ENCODE measurements around the gene AKT1.
"Not testable (repeated sequence)": the region's sequence is repeated elsewhere in the genome, so short reads cannot be mapped to it uniquely, and the experiment has no call there.

AKT1 gene

DNA sequence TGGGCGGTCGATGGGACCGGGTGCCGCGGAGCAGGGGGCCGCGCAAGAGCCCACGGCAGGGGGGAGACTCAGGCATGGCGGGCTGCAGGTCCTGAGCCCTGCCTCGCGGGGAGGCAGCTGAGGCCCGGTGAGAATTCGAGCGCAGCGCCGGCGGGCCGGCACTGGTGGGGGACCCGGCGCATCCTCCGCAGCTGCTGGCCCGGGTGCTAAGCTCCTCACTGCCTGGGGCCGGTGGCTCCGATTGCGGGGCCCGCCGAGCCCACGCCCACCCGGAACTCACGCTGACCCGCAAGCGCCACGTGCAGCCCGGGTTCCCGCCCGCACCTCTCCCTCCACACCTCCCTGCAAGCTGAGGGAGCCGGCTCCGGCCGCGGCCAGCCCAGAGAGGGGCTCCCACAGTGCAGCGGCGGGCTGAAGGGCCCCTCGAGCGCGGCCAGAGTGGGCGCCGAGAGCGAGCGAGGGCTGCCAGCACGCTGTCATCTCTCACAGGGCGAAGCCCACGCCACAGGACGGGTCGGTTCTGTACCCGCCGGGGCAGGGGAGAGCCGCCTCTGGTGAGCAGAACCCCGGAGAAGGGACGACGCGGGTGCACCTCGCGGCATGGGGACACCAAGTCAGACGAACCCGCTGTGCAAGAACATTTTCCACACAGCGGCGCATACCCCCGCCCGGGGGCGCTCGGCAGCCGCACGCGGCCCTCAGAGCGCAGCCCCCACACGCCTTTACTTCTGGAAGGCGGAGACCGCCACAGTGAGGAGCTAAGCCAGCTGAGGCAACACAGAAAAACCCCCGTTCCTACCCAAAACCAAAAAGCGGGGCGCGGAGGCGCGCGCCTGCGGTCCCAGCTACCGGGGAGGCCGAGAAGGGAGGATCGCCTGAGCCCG, 43.8 kb downstream of the AKT1 start:
- no peak for DNase-seq

DNA sequence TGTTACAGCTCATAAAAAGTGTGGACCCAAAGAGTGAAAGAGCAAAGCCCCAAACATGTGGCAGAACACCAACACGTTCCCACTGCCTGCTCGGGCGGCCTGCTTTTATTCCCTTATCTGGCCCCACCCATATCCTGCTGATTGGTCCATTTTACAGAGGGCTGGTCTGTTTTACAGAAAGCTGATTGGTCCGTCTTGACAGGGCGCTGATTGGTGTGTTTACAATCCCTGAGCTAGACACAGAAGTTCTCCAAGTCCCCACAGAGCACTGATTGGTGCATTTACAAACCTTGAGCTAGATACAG, 44.8 kb downstream of the AKT1 start:
- not testable (repeated sequence) for DNase-seq

DNA sequence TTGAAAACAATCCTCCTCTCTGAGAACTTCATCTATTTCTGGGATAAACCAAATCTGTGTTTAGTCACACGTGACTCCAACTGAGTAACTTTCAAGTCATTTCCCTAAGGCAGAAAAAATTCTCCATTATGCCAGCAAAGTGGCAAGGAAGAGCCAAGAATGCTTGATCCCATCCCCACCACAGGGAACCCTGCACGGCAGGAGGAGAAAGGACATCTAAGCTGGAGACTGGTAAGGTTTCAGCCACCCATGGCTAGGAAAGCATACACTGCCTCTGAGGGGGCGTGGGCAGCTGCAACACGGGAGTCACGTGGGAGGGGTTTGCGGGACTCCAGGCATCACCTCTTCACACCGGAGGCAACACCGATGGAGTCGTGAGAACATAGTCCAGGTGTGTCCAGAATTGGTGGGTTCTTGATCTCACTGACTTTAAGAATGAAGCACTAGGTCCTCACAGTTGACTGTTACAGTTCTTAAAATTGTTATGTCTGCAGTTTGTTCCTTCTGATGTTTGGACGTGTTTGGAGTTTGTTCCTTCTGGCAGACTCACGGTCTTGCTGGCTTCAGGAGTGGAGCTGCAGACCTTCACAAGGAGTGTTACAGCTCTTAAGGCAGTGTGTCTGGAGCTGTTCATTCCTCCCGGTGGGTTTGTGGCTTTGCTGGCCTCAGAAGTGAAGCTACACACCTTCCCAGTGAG, 45.3 kb downstream of the AKT1 start:
- no peak for DNase-seq

DNA sequence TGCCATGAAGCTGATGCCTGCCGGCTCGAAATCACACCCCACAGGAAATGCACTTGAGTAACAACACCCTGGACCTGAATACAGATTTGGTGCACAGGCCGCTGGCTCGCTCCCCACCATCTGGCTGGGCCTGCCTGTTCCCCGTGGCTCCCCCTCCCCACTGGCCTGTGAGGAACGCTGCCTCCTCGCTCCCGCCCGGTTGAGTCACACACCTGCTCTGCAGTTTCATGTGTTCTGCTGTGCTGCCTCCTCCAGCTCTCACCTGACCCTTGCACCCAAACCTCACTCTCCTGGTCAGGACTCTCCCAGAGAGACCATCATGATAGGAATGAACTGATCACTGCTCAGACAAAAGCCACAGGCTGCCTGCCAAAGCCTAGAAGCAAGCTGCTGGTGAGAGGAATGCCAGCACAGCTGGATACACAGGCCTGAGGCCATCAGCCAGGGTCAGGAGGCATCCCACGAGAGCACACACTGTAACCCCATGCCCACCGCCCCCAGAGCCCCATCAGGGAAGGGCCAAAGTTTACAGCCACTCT, 46.4 kb downstream of the AKT1 start:
- DNase-seq: peak; percentile 23

DNA sequence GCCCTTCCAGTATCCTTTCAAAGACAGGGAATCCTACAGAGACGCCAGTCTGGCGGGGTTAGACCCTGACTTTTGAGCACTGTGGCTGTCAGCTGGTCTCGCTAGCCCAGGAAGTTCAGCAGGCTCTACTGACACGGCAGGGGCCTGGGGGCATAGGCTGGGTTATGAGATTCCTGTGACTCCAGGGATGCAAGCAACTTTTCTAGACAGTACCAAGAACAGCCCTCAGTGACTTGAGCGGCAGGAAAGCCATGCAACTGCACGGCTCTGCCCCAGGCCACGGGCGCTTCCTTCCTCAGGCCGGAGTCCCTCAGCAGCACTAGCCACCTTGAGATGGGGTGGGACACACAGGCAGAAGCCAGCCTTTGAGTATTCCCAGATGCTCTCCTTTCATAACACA, 47.7 kb downstream of the AKT1 start:
- DNase-seq: no peak

DNA sequence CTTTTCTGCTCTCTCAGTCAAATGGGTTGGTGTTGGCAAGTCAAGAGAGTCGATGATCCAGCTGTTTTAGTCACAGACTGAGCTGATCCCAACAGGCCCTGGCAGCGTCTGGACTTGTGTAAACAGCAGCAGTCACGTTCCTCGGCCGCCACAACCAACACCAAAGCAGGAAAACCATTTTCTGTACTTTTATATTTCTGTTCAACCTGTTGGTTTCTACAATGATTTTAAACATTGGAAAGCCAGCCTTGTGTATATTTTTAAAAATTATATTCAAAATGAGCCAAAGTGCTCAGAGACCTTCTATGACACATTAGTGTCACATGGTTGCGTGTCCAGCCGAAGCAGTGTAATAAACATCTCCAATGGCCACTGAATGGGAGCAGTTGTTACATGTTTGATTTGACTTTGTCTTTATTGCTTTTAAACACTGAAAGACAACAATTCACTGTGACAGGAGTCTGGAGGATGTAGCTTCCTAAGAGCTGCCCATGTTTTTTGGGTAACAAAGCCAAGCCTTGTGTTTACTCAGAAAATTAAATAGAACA, 48.5 kb downstream of the AKT1 start:
- peak; percentile 89 for DNase-seq

DNA sequence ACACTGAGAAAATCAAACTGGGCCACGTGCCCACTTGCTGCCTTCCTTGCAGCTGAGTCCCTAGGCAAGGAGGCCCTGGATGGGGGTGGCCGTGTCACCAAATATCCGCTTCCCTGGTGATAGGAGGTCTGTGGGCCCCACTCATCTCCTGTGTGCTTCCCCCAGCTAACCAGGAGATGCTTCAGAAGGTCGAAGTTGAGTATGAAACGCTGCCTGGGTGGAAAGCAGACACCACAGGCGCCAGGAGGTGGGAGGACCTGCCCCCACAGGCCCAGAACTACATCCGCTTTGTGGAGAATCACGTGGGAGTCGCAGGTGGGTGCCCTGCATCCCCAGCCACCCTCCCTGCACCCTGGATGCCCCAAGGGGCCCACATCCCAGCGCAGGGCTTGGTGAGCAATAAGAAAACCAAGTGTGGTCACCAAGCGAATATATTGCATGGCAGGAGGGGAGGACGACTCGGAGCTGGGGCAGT, 49.4 kb downstream of the AKT1 start:
- DNase-seq: no peak

DNA sequence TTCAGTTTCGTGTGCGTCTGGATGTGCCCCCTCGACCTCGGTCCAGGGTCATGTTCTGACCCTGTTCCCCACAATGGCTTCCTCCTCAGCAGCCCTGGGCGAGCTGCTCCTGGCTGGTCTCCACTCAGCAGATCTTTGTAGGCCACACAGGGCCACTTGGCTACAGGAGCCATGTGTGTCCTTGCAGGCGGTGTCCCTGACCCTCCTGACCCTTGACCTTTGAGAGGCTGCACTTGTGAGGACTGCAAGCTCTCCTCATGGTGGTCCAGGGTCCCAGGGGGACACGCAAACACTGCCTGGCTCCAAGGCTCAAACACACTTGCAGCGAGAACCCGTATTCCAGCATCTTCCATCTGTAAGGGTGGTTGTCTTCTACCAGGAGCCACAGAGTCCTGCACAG, 50.1 kb downstream of the AKT1 start:
- DNase-seq: no peak

DNA sequence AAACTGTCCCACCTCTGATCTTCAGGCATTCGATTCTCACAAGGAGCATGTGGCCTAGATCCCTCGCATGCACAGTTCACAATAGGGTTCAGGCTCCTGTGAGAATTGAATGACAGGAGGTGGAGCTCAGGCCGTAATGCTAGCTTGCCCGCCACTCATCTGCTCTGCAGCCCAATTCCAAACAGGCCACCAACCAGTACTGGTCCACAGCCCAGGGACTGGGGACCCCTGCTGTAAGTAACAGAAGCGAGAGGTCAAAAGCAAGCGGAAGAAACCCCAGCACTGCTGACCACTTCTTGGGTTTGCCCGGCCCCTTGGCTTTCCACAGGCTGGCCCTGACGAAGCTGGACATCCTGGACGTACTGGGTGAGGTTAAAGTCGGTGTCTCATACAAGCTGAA, 51.1 kb downstream of the AKT1 start:
- no peak for DNase-seq

DNA sequence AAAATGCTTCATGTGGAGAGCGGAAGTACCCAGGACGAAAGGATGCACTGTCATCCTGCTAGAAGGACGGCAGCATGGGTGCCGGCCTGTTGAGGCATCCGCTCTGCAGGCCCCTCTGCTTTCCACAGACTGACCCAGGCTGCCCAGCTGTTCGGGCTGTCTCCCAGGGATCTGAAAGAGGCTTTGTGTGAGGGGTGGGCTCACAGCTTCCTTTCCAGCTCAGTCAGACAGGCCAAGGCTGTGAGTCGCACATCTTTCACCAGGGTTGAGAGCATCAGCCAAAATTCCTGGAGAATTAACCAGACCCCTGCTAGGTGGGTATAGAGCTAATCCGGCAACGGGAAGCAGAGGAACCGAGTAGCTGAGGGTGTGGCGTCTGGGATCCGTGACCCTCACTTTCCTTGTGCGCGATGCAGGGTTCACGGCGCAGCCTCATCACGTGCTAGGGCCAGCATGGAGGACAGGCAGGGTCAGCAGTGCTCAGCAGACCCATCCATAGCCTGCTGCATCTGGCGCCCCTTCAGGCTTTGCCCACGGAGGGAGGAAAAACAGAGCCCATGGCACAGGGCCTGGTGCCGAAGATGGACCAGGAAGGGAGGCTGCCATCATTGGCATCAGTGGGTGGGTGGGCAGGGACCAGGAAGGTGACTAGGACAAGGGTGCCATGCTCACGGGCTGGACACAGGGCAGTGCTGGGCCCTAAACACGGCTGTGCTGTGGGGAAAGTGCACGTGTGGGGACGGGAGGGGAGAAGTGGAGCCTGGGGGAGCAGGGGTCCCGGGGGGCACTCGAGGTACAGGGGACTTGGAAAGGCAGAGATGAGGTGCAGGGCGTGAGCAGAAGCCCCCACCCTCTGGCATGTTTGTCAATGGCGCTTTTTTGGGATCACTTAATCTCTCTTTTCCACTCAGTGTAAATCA, 51.8 kb downstream of the AKT1 start:
- DNase-seq: no peak

DNA sequence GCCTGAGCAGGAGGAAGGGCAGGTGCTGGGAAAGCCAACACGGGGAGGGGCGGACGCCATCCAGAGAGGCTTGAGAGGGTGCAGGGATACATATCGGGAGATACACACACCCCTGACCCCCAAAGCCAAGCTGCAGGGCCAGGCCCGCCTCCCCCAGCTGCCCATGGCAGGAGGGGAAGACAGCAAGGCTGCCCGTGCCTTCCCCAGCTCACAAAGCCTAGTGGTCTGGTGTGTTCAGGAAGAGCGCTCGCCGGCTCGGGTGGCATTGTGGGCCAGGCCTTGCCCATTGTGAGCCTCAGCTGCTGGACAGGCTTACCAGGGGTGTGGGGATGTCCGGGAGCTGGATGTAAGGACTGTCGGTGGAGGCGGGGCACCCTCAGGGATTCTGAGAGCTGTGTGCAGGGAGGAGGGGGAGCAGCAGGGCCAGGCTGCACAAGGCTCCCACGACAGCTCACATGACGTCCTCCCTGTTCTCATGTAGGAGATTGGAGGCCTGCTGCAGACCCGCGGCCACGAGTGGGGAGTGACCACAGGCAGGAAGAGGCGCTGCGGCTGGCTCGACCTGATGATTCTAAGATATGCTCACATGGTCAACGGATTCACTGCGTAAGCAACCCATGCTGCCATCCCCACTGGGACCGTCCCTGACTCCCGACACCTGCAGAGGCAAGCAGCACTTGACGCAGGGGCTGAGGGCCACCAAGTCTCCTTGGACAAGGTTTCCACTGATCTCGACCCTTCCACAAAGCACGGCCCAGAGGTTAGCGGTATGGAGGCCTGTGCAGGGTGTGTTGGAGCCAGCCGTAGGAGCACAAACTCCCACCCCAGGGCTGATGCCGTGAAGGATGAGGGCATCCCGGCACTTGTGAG, 52.7 kb downstream of the AKT1 start:
- no peak for DNase-seq

DNA sequence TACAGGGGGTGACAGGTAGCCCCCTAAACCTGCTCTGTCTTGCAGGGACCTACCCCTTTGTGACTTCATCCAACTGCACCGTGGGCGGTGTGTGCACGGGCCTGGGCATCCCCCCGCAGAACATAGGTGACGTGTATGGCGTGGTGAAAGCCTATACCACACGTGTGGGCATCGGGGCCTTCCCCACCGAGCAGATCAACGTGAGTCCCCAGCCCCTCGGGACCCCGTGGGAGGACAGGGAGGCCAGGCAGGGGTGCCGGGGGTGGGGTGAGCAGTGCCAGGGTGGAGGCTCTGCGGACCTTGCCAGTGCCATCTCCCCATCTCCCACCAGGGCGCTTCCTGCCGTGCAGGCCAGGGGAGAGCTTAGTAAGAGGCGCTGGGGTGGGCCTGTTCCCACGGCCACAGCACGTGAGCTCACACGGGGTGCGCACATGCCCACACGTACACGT, 53.7 kb downstream of the AKT1 start:
- no peak for DNase-seq

DNA sequence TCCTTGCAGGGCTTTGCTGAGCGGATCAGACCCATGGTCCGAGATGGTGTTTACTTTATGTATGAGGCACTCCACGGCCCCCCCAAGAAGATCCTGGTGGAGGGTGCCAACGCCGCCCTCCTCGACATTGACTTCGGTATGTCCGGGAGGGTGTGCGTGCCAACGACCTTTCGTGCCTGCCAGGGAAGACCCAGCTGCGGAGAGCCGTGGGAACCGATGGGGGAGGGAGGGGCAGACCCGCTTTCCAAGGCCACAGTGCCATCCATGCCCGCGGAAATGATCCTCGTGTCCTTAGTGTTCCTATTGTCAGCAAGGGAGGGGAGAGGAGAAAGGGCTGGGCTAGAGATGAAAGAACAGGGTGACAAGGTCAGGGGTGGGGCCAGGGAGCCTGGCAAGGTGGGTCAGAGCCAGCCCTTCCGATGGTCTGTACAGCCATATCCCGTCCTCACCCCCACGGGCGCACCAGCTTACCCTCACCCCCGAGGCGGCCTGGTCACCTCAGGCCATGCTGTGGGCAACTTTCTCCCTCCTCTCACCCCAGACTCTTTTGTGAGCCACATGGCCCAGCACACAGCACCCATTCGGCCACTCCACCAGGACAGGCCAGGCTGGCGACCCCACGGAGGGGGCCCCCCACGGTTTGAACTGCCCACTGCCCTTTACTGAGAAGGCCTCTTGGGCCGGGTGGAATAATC, 54.3 kb downstream of the AKT1 start:
- DNase-seq: no peak

DNA sequence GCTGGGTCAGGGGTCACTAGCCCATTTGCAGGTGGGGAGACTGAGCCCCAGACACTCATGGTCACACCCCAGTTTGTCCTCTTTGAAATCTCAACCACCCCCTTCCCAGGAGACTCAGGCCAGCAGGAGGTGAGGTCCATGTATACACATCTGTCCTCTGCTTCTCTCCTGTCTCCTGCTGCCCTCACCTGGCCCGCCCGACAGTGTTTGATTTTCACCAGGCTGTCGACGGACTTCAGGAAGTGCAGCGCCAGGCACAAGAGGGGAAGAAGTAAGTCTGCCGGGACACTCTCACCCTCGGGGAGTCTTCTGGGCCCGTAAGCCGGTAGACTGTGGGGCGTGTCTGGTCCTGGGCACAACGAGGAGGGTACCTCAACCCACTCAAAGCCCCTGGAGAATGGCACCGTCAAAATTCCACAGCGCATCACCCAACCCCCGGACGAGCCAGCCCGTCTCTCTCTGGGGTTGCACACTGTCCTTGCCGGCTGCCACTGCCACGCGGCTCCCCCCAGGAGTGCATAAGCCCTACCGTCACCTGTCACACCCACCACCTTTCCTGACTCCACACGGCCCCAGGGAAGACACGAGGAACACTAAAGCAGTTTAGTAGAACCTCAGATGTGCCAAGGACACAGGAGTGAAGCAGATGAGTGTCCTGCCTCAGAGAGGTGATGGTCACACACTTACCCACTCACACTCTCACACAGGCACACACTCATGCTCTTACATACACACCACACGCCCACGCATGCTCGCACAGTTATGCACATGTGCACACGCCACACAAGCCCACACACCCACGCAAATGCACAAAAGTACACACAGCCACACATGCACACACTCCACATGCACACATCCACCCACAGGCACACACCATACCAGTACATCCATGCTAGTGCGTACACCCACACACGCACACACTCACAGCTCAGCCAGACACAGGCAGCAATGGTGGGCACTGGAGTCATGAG, 55.7 kb downstream of the AKT1 start:
- no peak for DNase-seq

DNA sequence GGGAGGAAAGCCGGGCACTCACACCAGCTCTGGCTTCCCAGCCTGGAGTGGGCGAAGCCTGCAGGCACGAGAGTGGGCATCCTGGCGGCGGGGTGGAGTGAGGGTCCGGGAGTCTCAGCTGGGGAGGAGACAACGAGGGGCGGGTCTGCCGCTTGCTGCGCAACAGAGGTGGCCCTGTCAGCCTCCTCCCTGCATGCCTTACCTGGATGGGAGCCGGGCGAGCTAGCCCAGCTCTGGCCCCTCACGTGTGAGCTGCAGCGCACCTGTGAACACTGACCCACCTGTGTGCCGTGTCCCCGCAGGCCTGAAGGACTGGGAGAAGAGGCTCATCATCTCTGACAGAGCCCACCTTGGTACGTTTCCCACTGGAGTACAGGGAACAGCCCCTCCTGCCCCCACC, 56.5 kb downstream of the AKT1 start:
- no peak for DNase-seq

DNA sequence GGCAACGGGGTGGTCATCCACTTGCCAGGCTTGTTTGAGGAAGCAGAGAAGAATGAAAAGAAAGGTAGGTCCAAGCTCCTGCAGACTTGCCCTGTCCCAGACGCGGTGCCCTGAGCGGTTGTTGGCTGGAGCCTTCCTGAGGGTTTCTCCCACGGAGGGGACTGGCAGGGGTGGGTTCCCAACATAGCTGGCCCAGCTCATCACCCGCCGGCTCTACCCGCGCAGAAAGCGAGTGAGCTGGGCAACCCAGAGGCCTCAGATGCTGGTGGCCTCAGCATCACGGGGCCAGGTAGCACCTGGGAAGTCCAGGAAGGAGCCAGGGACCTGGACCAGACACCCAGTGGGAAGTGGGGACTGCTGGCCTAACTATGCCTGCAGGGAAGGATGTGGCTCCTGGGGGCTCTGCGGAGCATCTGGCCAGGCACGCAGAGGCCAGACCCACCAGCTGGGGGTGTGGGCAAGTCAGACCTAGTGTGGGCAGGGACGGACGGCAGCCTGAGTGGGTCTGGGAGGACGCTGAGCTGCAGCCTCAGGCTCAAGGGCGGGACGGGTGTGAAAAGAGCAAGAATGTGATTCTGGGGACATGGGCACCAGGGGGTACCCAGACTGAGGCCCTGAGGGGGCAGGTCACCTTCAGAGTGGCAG, 57.1 kb downstream of the AKT1 start:
- DNase-seq: no peak

DNA sequence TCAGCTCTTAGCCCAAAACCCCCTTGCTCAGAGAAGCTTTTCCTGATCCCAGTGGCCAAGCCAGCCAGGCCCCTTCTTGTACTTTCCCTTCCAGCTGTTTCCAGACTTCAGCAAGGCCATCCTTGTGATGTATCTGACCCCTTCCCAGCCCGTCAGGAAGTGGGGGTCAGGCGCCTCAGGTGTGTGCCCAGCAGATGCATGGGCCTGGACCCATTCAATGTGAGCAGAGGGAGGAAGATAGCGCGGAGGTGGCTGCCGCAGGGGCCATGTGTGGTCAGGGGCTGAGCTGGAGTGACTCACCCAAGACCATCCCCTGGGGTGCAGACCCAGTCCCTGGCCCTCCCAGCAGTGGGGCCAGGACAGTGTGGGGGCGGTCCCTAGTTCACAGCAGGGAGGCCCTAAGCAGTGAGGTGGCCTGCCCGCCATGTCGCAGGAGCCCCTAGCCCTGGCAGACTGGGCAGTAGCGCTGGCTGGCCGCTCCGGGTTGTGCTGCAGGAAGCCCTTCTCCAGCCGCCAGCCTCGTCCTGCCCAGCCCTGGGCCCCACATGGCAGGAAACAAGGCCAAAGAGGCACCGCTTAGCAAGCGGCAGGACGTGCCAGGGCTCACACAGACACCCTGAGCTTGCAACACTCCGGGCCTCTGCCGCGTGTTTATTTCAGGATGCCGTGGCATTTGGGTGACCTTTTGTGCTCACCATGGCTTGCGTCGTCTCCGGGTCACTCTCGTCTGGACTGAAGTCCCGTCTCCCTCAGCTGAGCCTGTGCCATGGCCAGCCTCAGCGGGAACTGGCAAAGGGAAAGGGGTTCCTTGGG, 59.5 kb downstream of the AKT1 start:
- no peak for DNase-seq

Measured in NCI-H774 (cell line).